GM21786 (cell line): ENCODE results near the gene CHCHD3.
"Not testable (repeated sequence)": the region's sequence is repeated elsewhere in the genome, so short reads cannot be mapped to it uniquely, and the experiment has no call there.

Experiments used
- ATAC-seq: cut with Tn5 transposase; IDR thresholded peaks from one replicate; pipeline ENCODE4 v1.9.1; 2021; ENCODE audit not compliant: unreplicated experiment

Gene CHCHD3

GRCh38 chr7:133009426-133010252 lies 72.3 kb downstream of the CHCHD3 start:
- no peak for ATAC-seq

- ATAC-seq, result no peak
Measured at GRCh38 chr7:133007961-133008360, 73.9 kb downstream of the CHCHD3 start.

DNA sequence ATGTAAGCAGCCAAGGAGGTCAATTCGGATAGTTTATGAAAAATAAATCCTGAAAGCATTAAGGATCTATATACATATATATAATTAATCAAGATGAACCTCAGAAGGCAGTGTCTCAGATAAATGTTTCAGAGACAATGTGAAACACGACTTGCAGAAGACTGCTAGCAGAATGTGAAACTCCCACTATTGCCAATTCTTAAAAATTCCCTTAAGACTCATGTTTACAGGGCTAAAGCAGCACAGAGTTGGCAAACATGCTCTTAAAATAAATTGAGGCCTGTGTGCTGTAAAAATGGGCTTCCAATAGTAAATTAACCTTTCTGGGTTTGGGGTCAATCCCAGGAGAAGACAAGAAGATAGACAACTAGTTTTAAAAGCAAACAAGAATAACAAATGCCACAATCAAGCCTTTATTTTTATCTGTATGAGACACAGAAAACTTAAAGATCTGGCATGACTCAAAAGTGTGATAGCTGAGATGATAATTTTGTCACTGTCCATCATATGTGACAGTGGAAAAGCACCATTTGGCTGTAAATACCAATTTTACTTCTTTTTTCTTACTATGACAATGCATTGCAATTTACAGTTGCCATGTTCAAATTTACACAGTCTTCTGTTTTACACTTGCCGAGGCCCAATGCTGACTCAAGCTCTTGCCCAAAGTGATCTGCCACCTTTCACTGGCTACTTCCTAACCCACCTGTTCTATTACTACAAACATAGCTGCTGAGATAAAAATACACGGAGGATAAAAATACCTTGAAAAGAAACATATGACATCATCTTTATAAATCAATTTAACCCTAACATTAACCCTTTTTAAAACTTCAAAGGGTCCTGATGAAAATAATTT lies 78.6 kb downstream of the CHCHD3 start:
- no peak for ATAC-seq

GRCh38 chr7:133001727-133002126 lies 80.2 kb downstream of the CHCHD3 start:
- ATAC-seq, result no peak

- ATAC-seq, result no peak
Measured at GRCh38 chr7:132999845-133000244, 82.0 kb downstream of the CHCHD3 start.

- ATAC-seq, result no peak
Measured at GRCh38 chr7:132998763-132999162, 83.1 kb downstream of the CHCHD3 start.

- ATAC-seq, result no peak
Measured at GRCh38 chr7:132997505-132997904, 84.4 kb downstream of the CHCHD3 start.

DNA sequence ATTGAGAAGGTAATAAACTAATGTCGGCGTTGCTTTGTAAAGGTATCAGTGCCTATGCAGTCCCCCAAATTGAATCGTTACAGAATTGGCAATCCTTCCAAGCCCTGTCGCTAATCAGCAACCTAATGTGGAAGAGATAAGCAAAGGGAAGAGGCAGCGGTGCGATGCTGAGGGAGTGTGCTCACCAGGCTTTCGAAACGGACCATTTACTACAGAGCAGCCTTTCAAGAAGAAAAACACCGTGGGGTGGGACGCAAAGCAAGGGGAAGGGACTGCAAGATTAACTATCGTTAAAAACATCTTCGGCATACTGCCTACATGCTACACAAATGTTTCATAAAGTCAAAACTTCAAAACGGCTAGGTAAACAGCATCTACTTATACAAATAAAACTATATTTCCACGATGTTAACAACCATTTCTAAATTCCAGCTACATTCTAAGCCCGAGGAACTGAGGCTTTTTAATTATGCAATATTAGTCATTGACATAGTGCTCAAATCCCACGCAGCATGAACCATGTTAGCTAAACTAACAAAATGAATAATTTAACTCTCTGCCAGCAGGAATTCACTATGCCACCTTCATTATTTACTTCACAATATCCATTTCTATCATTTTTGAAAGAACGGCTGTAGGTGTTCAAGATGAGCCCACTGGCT lies 85.2 kb downstream of the CHCHD3 start:
- no peak for ATAC-seq

- ATAC-seq, result no peak
Measured at GRCh38 chr7:132993377-132994013, 88.4 kb downstream of the CHCHD3 start.

DNA sequence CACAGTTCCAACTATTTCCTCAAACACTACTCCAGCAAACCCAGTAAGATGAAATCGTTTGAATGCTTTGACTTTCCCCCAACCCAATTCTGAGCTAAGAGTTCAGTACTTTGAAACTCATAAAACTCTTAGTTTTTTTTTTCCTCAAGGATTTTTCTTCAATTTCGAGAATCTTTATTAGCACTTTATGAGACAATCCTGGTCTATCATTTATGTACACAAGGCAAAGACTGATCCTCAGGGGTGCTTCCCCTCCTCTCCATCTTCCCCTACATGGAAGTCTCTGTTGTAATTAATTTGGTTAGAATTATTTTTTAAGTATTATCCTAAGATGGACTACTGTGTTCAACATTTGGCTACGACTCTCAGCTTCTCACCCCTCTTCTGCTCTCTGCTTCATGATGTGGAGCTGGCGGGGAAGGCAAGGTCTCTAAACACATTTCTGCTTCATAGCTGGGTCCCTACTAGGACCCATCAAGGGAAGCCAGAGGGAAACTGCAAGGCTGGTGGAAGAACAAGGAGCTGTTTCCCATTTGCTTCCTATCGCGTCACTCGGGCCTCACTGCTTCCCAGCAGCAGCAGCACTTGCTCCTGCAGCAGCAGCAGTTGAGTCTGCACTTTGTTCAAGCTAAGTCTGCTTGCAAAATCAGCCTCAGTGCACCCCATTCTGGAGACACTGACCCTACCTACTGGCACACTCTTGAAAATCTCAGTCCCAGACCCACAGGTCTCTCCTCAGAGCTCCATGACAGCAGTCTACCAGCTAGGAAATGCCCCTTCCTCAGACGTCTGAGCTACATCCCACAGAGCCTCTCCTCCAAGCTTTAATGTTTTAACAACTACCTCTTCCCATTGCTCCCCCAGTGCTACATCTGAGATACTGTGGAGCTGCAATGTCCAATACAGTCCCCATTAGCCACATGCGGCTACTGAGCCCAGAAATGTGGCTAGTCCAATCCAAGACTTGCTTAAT lies 90.0 kb downstream of the CHCHD3 start:
- no peak for ATAC-seq

DNA sequence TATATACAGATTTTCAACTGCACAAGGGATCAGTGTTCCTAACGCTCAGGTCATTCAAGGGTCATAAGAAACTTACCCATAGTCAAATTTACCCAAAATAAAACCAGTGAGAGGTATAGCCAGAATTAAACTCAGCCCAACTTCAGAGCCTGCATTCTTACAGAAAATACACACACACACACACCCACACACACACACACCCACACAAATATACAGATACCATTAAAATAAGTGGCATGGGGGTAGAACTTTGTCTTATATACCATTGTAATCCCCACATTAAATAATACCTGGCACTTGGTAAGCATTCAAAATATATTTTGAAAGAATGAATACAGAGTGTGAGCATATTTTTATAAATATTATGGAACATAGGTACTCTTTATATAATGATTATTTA lies 93.8 kb downstream of the CHCHD3 start:
- no peak for ATAC-seq

- ATAC-seq, result no peak
Measured at GRCh38 chr7:132980402-132980801, 101.5 kb downstream of the CHCHD3 start.

DNA sequence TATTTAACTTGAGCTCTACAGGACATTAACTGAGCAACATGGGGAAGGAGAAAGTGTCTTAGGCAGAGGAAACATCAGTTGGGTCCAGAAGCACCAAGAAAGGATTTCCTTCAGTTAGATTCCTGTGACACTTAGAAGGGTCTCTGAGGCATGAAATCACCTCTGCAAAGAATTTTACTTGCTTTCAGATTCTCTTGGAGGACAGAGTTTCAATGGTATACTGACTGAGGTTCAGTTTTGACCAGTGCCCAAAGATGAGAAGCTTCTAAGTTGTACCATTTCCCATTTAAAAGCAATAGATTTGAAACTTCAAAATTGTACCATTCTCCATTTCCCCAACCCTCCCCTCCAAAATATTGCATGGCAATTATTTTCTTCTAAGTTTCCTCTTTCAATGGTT lies 102.4 kb downstream of the CHCHD3 start:
- ATAC-seq, result no peak

GRCh38 chr7:132977234-132977633 lies 104.7 kb downstream of the CHCHD3 start:
- no peak for ATAC-seq

DNA sequence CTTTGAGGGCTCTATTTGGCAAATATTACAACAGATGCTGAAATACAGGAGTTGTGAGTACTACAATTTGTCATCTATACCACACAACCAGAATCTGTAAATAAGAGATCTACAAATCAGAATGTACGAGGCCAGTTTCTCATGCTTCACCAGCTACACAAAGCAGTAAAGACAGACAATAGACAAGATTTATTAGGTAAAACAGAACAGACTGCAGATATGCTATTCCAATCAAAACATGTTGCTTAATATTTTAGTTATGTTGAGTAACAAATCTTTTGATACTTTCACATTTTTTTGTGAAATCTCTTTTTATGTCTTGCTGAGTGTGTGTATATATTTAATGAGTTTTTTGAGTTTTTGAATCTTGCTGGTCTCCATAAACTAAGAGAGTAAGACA lies 109.1 kb downstream of the CHCHD3 start:
- ATAC-seq, result no peak

GRCh38 chr7:132970257-132970656 lies 111.6 kb downstream of the CHCHD3 start:
- no peak for ATAC-seq

DNA sequence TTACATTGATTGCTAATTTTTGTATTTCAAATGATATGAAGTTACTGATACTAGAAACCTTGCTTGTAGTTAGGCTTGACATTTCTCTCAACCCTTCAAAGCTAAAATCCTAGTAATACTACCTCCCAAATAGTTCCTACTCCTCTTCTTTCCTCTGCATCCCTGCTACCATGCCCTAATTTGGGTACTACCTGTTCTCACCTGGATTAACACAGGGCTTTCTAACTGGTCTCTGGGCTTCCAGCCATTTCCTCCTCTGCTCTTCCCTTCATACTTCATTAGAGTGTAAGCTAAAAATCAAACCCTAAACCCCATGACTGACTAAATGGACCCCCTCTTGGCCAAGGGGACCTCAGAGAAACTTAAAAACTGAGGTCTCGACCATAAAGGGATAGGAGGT lies 112.4 kb downstream of the CHCHD3 start:
- ATAC-seq, result no peak

- not testable (repeated sequence) for ATAC-seq
Measured at GRCh38 chr7:132967470-132967848, 114.4 kb downstream of the CHCHD3 start.

DNA sequence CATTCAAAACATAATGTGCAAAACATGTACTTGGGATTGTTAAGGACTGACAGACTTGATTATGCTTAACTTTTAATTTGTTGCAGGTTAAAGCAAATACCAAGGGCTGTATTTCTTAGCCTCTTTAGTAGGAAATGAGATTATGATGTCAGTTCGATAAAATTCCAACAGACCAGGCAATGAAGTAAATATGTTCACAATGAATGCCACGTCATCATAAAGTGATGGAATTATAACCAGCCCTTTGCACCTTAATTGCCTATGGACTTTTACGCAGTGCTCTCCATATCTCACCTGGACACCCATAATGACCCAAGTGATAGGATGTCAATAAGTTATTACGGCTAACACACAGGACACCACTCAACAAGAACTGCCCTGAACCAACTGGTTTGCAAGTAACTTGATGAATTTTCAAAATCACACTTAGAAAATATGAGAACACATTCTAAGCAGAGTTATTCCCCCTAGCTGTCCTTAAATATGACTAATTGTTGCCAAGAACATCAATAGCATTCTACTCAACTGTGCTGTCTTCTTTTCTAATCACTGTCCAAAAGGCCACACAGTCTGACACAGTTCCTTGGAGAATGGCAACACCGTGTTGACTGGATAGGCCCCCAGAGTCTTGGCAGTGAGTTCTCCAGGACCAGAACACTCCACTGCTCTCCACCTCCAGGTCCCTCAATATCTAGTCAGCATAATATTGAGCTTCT lies 115.0 kb downstream of the CHCHD3 start:
- no peak for ATAC-seq
